Fibroblast of villous mesenchyme (primary cell): Measurements from ENCODE around the gene TMEM52. TPM values are rescaled to one million over a fixed set of nuclear protein-coding genes. Genes with fewer than 3 reads are reported as not detected.

ENCODE experiments used
- DNase-seq: peaks from one replicate; pipeline ENCODE4 v3.0.0-alpha.2; 2010; ENCODE audit warnings: low read depth
- H3K4me3 ChIP-seq: 2 replicates; pipeline ENCODE4 v1.5.1; 2011; ENCODE audit warnings: low read depth, mild to moderate bottlenecking, low read length
- CTCF ChIP-seq: IDR thresholded peaks from 2 replicates; pipeline ENCODE4 v1.5.1; 2012; ENCODE audit warnings: low read depth, mild to moderate bottlenecking, low read length; ENCODE audit not compliant: insufficient read depth
- total RNA-seq: library from RNA; depleted of rRNA; stranded (reverse); fragments of >200 nt; gene quantifications from 2 replicates; pipeline ENCODE4 v1.2.3, GENCODE V29; 2012

Gene TMEM52
- 0.32 and 0.43 TPM in 2 replicates for total RNA-seq

- TF ChIP-seq CTCF, result no peak
- DNase-seq, result no peak
- peak within 1 kb of the TSS; percentile 57 for H3K4me3 ChIP-seq
Observed at GRCh38 chr1:1918901-1919303, at the start of gene TMEM52. TMEM52 (minus strand) TSS chr1:1919279; CDS start chr1:1919265, 14 bp downstream.

- no peak overlapping the region for H3K4me3 ChIP-seq
- no peak for TF ChIP-seq CTCF
- DNase-seq, result no peak
Observed at GRCh38 chr1:1967879-1968278, 48.8 kb upstream of the TMEM52 start.

GRCh38 chr1:1967151-1967550 is 48.1 kb upstream of the TMEM52 start:
- no peak for TF ChIP-seq CTCF
- no peak overlapping the region for H3K4me3 ChIP-seq
- no peak for DNase-seq

GRCh38 chr1:1966071-1966740 is 47.1 kb upstream of the TMEM52 start:
- DNase-seq, result no peak
- TF ChIP-seq CTCF, result no peak
- H3K4me3 ChIP-seq, result no peak overlapping the region

GRCh38 chr1:1965546-1965945 is 46.5 kb upstream of the TMEM52 start:
- DNase-seq, result no peak
- no peak overlapping the region for H3K4me3 ChIP-seq
- no peak for TF ChIP-seq CTCF

- DNase-seq, result no peak
- H3K4me3 ChIP-seq, result no peak overlapping the region
- no peak for TF ChIP-seq CTCF
Observed at GRCh38 chr1:1964811-1965210, 45.7 kb upstream of the TMEM52 start.

- no peak for TF ChIP-seq CTCF
- no peak overlapping the region for H3K4me3 ChIP-seq
- DNase-seq, result no peak
Observed at GRCh38 chr1:1963570-1963969, 44.5 kb upstream of the TMEM52 start.
